H1 (cell line): ENCODE measurements around the gene IRF5. TPM values are rescaled to one million over a fixed set of nuclear protein-coding genes. Genes with fewer than 3 reads are reported as not detected.

Experiments
- CTCF ChIA-PET: fragments of 300-600 bp; sonication (Branson Sonifier 250); formaldehyde crosslinking; loops from one replicate; lab custom pipeline; 2021; ENCODE audit not compliant: partially characterized antibody; lab: Charles Lee
- POLR2A ChIA-PET: fragments of 300-600 bp; sonication (Branson Sonifier 250); formaldehyde crosslinking; loops from one replicate; lab custom pipeline; 2021; ENCODE audit warnings: inconsistent platforms; ENCODE audit not compliant: partially characterized antibody; lab: Charles Lee
- DNase-seq, 2 experiments: peaks; one replicate each; pipeline versions ENCODE4 v3.0.0 to v3.0.0-alpha.2; 2010 to 2022; ENCODE audit warnings: low spot score in 2 of 2, low read depth in 1 of 2, mixed read lengths in 1 of 2
- FAIRE-seq: peaks from 2 replicates; lab custom pipeline; 2011; peaks lifted over from hg19 to GRCh38; lab: Jason Lieb, UNC
- H2AFZ ChIP-seq: 2 replicates; pipeline ENCODE4 v1.8.1; 2012; ENCODE audit warnings: low read length, inconsistent platforms
- H2AK5ac ChIP-seq: 2 replicates; pipeline ENCODE4 v1.6.1; 2013; ENCODE audit warnings: low read depth, low read length
- H2BK120ac ChIP-seq: replicated peaks from 2 replicates; pipeline ENCODE3; 2013; ENCODE audit warnings: low read depth, low read length, inconsistent platforms
- H2BK12ac ChIP-seq: 2 replicates; pipeline ENCODE4 v1.6.1; 2013; ENCODE audit warnings: low read depth, low read length
- H2BK15ac ChIP-seq: 2 replicates; pipeline ENCODE4 v1.6.1; 2013; ENCODE audit warnings: low read length
- H2BK20ac ChIP-seq: 2 replicates; pipeline ENCODE4 v1.6.1; 2013; ENCODE audit warnings: low read length
- H2BK5ac ChIP-seq: 2 replicates; pipeline ENCODE4 v1.6.1; 2013; ENCODE audit warnings: low read depth, low read length
- H3K14ac ChIP-seq: 2 replicates; pipeline ENCODE4 v1.6.1; 2013; ENCODE audit warnings: inconsistent platforms; ENCODE audit not compliant: insufficient read length
- H3K18ac ChIP-seq: 2 replicates; pipeline ENCODE4 v1.6.1; 2013; ENCODE audit warnings: low read length; ENCODE audit errors: extremely low read depth
- H3K23ac ChIP-seq: 2 replicates; pipeline ENCODE4 v1.6.1; 2013; ENCODE audit warnings: inconsistent platforms; ENCODE audit not compliant: insufficient read length
- H3K23me2 ChIP-seq: 2 replicates; pipeline ENCODE4 v1.6.1; 2013; ENCODE audit warnings: low read depth, low read length
- H3K27ac ChIP-seq: 2 replicates; pipeline ENCODE4 v1.6.1; 2011; ENCODE audit warnings: low read depth, low read length, inconsistent platforms
- H3K27me3 ChIP-seq, 4 experiments: replicated peaks in 1 of 4; 1 replicate in 1 of 4; 2 replicates in 3 of 4; pipeline versions ENCODE4 v1.6.1 to v1.8.1; 2011 to 2013; ENCODE audit warnings: low read length in 3 of 4, mild to moderate bottlenecking in 3 of 4, inconsistent platforms in 2 of 4, mixed read lengths in 2 of 4, moderate library complexity in 1 of 4; ENCODE audit not compliant: control insufficient read depth in 3 of 4, insufficient read depth in 3 of 4; ENCODE audit errors: extremely low read depth in 1 of 4
- H3K36me3 ChIP-seq, 4 experiments: 2 replicates each; pipeline versions ENCODE4 v1.6.1 to v1.8.1; 2011 to 2013; ENCODE audit warnings: mild to moderate bottlenecking in 4 of 4, low read length in 3 of 4, moderate library complexity in 2 of 4, control low read depth in 1 of 4, inconsistent platforms in 1 of 4; ENCODE audit not compliant: insufficient read depth in 4 of 4, control insufficient read depth in 2 of 4
- H3K4ac ChIP-seq: replicated peaks from 2 replicates; pipeline ENCODE3; 2013; ENCODE audit warnings: low read length, low read depth, mixed read lengths, inconsistent platforms; ENCODE audit not compliant: insufficient read length
- H3K4me1 ChIP-seq, 4 experiments: replicated peaks in 1 of 4; 1 replicate in 1 of 4; 2 replicates in 3 of 4; pipeline versions ENCODE4 v1.6.1 to v1.8.1; 2011 to 2013; ENCODE audit warnings: low read length in 3 of 4, inconsistent platforms in 2 of 4, mixed read lengths in 1 of 4; ENCODE audit not compliant: insufficient read depth in 4 of 4, control insufficient read depth in 3 of 4
- H3K4me2 ChIP-seq, 2 experiments: 2 replicates each; pipeline versions ENCODE4 v1.6.1 to v1.8.1; 2011 to 2013; ENCODE audit warnings: low read depth in 2 of 2, low read length in 2 of 2, control low read depth in 1 of 2, inconsistent platforms in 1 of 2, mild to moderate bottlenecking in 1 of 2; ENCODE audit not compliant: insufficient read depth in 1 of 2
- H3K4me3 ChIP-seq, 4 experiments: fragments of 200-600, 300-600 bp in 1 of 4; sonication (generic), shearing (Covaris generic), sonication (Bioruptor Twin) in 1 of 4; 2 replicates each; pipeline versions ENCODE4 v1.5.1 to v1.8.1; 2011 to 2016; ENCODE audit warnings: low read length in 4 of 4, low read depth in 3 of 4, control low read depth in 2 of 4, inconsistent platforms in 2 of 4, mild to moderate bottlenecking in 2 of 4, mixed read lengths in 1 of 4, moderate library complexity in 1 of 4; ENCODE audit not compliant: insufficient read depth in 2 of 4; ENCODE audit errors: extremely low read depth in 1 of 4
- H3K56ac ChIP-seq: replicated peaks from 2 replicates; pipeline ENCODE3; 2013; ENCODE audit warnings: low read depth, mild to moderate bottlenecking, mixed read lengths, low read length, inconsistent platforms; ENCODE audit not compliant: insufficient read length
- H3K79me1 ChIP-seq: 2 replicates; pipeline ENCODE4 v1.6.1; 2013; ENCODE audit warnings: low read depth, low read length, control low read depth
- H3K79me2 ChIP-seq, 2 experiments: 2 replicates each; pipeline versions ENCODE4 v1.6.1 to v1.8.1; 2012 to 2013; ENCODE audit warnings: low read length in 2 of 2, mild to moderate bottlenecking in 2 of 2, inconsistent platforms in 1 of 2; ENCODE audit not compliant: insufficient read depth in 2 of 2, control insufficient read depth in 1 of 2
- H3K9ac ChIP-seq, 4 experiments: replicated peaks in 1 of 4; 1 replicate in 1 of 4; 2 replicates in 3 of 4; pipeline versions ENCODE4 v1.6.1 to v1.8.1; 2011 to 2013; ENCODE audit warnings: low read depth in 3 of 4, low read length in 3 of 4, control low read depth in 2 of 4, mild to moderate bottlenecking in 2 of 4, moderate library complexity in 2 of 4, inconsistent platforms in 1 of 4; ENCODE audit errors: extremely low read depth in 1 of 4
- H3K9me3 ChIP-seq, 2 experiments: 2 replicates each; pipeline versions ENCODE4 v1.6.1 to v1.8.1; 2012 to 2013; ENCODE audit warnings: mild to moderate bottlenecking in 2 of 2, moderate library complexity in 2 of 2, control low read depth in 1 of 2, inconsistent platforms in 1 of 2, low read depth in 1 of 2, low read length in 1 of 2, mixed read lengths in 1 of 2; ENCODE audit not compliant: insufficient read depth in 2 of 2
- H4K20me1 ChIP-seq, 2 experiments: replicated peaks in 1 of 2; 2 replicates each; pipeline versions ENCODE3 to v1.8.1; 2011 to 2013; ENCODE audit warnings: inconsistent platforms in 2 of 2, low read length in 2 of 2, mild to moderate bottlenecking in 1 of 2; ENCODE audit not compliant: insufficient read depth in 2 of 2, control insufficient read depth in 1 of 2
- H4K5ac ChIP-seq: 2 replicates; pipeline ENCODE4 v1.6.1; 2013; ENCODE audit warnings: low read length, low read depth, mixed read lengths, inconsistent platforms; ENCODE audit not compliant: insufficient read length
- H4K8ac ChIP-seq: 2 replicates; pipeline ENCODE4 v1.8.0; 2013; ENCODE audit warnings: mild to moderate bottlenecking, moderate library complexity, low read length, inconsistent platforms; ENCODE audit not compliant: insufficient read depth; ENCODE audit errors: extremely low read depth
- H4K91ac ChIP-seq: replicated peaks from 2 replicates; pipeline ENCODE3; 2013; ENCODE audit warnings: low read length, mixed read lengths, inconsistent platforms; ENCODE audit not compliant: insufficient read length
- BACH1 ChIP-seq: IDR thresholded peaks from 2 replicates; pipeline ENCODE4 v1.6.1; 2012; ENCODE audit warnings: low read length, improper control_type of control experiment
- BCL11A ChIP-seq, 2 experiments: IDR thresholded peaks; one replicate each; pipeline ENCODE4 v1.6.1; 2011; ENCODE audit warnings: low read depth in 2 of 2, low read length in 2 of 2, mild to moderate bottlenecking in 2 of 2
- BRCA1 ChIP-seq: IDR thresholded peaks from 2 replicates; pipeline ENCODE4 v1.6.1; 2012; ENCODE audit warnings: low read depth, low read length, improper control_type of control experiment
- CBX5 ChIP-seq: fragments of 300-800, 300-1000 bp; sonication (generic); IDR thresholded peaks from 2 replicates; pipeline ENCODE4 v1.7.1; 2016; ENCODE audit warnings: antibody characterized with exemption, low read length, low read depth
- CEBPB ChIP-seq: IDR thresholded peaks from 2 replicates; pipeline ENCODE4 v1.6.1; 2012; ENCODE audit warnings: low read depth, low read length
- KDM1A ChIP-seq: fragments of 200-600, 300-600 bp; sonication (generic); IDR thresholded peaks from 2 replicates; pipeline ENCODE4 v1.7.1; 2016; ENCODE audit warnings: mild to moderate bottlenecking, low read length, borderline replicate concordance
- NANOG ChIP-seq: IDR thresholded peaks from 2 replicates; pipeline ENCODE4 v1.6.1; 2011; ENCODE audit warnings: low read length, low read depth, mild to moderate bottlenecking, inconsistent platforms; ENCODE audit not compliant: insufficient read depth, poor library complexity, severe bottlenecking
- NRF1 ChIP-seq: IDR thresholded peaks from 2 replicates; pipeline ENCODE4 v1.6.1; 2011; ENCODE audit warnings: mild to moderate bottlenecking, low read depth, low read length, improper control_type of control experiment
- SAP30 ChIP-seq: fragments of 300-600 bp; sonication (generic); IDR thresholded peaks from 2 replicates; pipeline ENCODE4 v1.7.1; 2012; ENCODE audit warnings: low read length, moderate library complexity, mild to moderate bottlenecking, inconsistent platforms; ENCODE audit not compliant: insufficient read depth, insufficient replicate concordance
- SIN3A ChIP-seq, 2 experiments: IDR thresholded peaks in 1 of 2; conservative IDR thresholded peaks in 1 of 2; 2 replicates each; pipeline ENCODE4 v1.6.1; 2011 to 2012; ENCODE audit warnings: low read length in 2 of 2, improper control_type of control experiment in 1 of 2, low read depth in 1 of 2, mild to moderate bottlenecking in 1 of 2
- TCF12 ChIP-seq: IDR thresholded peaks from 2 replicates; pipeline ENCODE4 v1.6.1; 2011; ENCODE audit warnings: low read depth, mild to moderate bottlenecking, low read length
- TEAD4 ChIP-seq: IDR thresholded peaks from 2 replicates; pipeline ENCODE4 v1.6.1; 2012; ENCODE audit warnings: low read depth, low read length, inconsistent platforms, mixed read lengths
- USF2 ChIP-seq: IDR thresholded peaks from 2 replicates; pipeline ENCODE4 v1.6.1; 2011; ENCODE audit warnings: low read length, improper control_type of control experiment
- WGBS, 2 experiments: shearing (Covaris generic) in 1 of 2; methylation state at CpG; one replicate each; pipeline versions ENCODE4 v1.1.6 to v1.1.7; 2013 to 2015; ENCODE audit warnings: low lambda C conversion rate in 2 of 2, mixed read lengths in 2 of 2, inconsistent platforms in 1 of 2, low coverage in 1 of 2, missing lambda C conversion rate in 1 of 2; ENCODE audit not compliant: insufficient replicate concordance in 2 of 2, insufficient coverage in 1 of 2, insufficient read length in 1 of 2; ENCODE audit errors: extremely low coverage in 1 of 2, missing lambda C conversion rate in 1 of 2; 5-methylcytosine and 5-hydroxymethylcytosine counted together
- polyA plus RNA-seq, 7 experiments: library from polyadenylated mRNA; depleted of rRNA in 3 of 7; stranded (reverse) in 5 of 7; unstranded in 2 of 7; fragments of >200 nt in 5 of 7; fragments of 200-250 nt in 2 of 7; gene quantifications; 1 replicate in 5 of 7; 2 replicates in 1 of 7; 4 replicates in 1 of 7; pipeline versions ENCODE4 v1.2.1 to v1.2.3, GENCODE V29; 2011 to 2013; ENCODE audit warnings: missing spikeins in 2 of 7, mixed read lengths in 2 of 7
- total RNA-seq: library from RNA; stranded (reverse); fragmentation: NEBNext Ultra II Directional; extraction: Animal tissue kit (Norgen Biotek cat#: 25700); gene quantifications from 2 replicates; pipeline ENCODE4 v1.2.1, GENCODE V29; 2021

Gene IRF5
- total and polyA plus RNA-seq, 2 of the 8 experiments (the other 6 are each of a cell fraction or from before 2014, with no cell fraction given): 0.28 to 1.1 TPM

DNA sequence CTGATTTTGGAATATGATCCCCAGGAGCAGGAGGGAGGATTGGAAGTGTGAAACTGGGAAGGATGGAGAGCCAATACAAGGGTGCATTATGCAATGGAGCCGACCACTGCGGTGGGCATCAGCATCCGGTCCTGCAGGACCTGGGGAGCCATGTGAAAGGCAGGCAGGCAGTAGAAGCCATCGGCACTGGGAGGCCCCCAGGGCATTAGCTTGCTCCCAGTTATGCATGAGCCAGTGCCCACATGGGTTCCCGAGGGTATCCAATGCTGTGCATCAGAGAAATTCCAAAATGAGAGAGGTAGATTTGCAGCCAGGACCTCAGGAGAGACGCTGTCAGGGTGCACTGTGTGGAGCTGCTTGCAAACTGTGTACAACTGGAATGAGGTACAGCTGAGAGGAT is 18.5 kb upstream of the IRF5 start:
- Histone ChIP-seq H4K20me1 (peaks cover 0 to 1% of the 10 kb centered on the region in 2 experiments), H2AK5ac (no peak overlapping the region), H3K4me3 (no peak overlapping the region), H3K27ac (no peak overlapping the region), H3K9ac (no peak overlapping the region), H2AFZ (no peak overlapping the region), H2BK20ac (no peak overlapping the region), H3K79me2 (no peaks in the 10 kb centered on the region), H4K8ac (no peak overlapping the region), H2BK5ac (no peak overlapping the region), H3K4me1 (peaks cover 2 to 16% (median 4%) of the 10 kb centered on the region in 4 experiments; a peak in 5 of 7 replicates), H3K36me3 (no peaks in the 10 kb centered on the region), H3K4ac (no peak overlapping the region), H3K56ac (no peak overlapping the region), H3K14ac (no peak overlapping the region), H3K18ac (no peak overlapping the region), H2BK120ac (no peak overlapping the region), H2BK15ac (no peak overlapping the region), H3K79me1 (no peaks in the 10 kb centered on the region), H3K27me3 (peaks cover 23 to 33% (median 32%) of the 10 kb centered on the region in 4 experiments), H3K23ac (no peak overlapping the region), H4K5ac (no peak overlapping the region), H3K4me2 (no peak overlapping the region), H3K23me2 (peaks cover 5% of the 10 kb centered on the region; the same call in 1 of the 2 replicates), H2BK12ac (no peak overlapping the region), H4K91ac (no peak overlapping the region), H3K9me3 (no peaks in the 10 kb centered on the region)
- ChIA-PET CTCF (interaction anchor here (1.4 to 2.7 kb wide), 7 partner anchors 10 to 173 kb away, joined by 3 to 10 read pairs (median 5); no protein-coding TSS in a partner anchor), POLR2A (interaction anchor here (1.8 kb wide), 1 partner anchor 12 kb away, joined by 5 read pairs; no protein-coding TSS in a partner anchor)
- DNase-seq (peak in 1 of 2 experiments; percentile 41), FAIRE-seq (no peak)
- 90% methylated on average over 6 of the region's 6 CpGs; no CpG with 5 or more reads in 1 of the 2 experiments for WGBS, 2 experiments
- TF ChIP-seq NRF1: no peak
- TF ChIP-seq USF2: no peak
- TF ChIP-seq CEBPB: no peak
- TF ChIP-seq BCL11A (IDR thresholded peaks at IDR 0.05; ENCODE audit: low read depth in 2 of 2, low read length in 2 of 2): no peak
- TF ChIP-seq BACH1: no peak
- TF ChIP-seq BRCA1: no peak
- TF ChIP-seq KDM1A: no peak
- TF ChIP-seq SAP30: no peak
- no peak for TF ChIP-seq TEAD4
- TF ChIP-seq SIN3A (conservative IDR thresholded peaks at IDR 0.05 in 1 of 2, IDR thresholded peaks at IDR 0.05 in 1 of 2; ENCODE audit: low read depth in 1 of 2, low read length in 2 of 2): no peak
- TF ChIP-seq NANOG: no peak
- TF ChIP-seq CBX5: no peak
- no peak for TF ChIP-seq TCF12
